DMS79 (cell line): ENCODE data around the gene SF3B3.
"Not testable (repeated sequence)": the region's sequence is repeated elsewhere in the genome, so short reads cannot be mapped to it uniquely, and the experiment has no call there.

Experiments used
- DNase-seq: peaks from one replicate; lab custom pipeline; 2025; lab: John Stamatoyannopoulos, UW

Gene SF3B3

DNA sequence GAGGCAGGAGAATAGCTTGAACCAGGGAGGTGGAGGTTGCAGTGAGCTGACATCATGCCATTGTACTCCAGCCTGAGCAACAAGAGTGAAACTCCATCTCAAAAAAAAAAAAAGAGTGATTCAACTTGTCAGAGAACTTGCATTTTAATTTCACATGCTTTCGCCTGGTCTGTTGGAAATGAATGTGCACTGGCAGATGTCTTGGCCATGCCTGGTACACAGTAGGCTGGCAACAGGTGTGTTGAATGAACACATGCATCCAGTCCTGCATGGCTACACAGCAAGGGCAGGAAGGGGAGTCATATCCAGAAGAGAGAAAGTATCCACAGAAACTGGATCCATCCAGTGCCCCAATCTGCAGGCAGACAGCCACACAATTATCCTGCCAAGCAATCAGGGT lies 11.8 kb upstream of the SF3B3 start:
- DNase-seq, result no peak

DNA sequence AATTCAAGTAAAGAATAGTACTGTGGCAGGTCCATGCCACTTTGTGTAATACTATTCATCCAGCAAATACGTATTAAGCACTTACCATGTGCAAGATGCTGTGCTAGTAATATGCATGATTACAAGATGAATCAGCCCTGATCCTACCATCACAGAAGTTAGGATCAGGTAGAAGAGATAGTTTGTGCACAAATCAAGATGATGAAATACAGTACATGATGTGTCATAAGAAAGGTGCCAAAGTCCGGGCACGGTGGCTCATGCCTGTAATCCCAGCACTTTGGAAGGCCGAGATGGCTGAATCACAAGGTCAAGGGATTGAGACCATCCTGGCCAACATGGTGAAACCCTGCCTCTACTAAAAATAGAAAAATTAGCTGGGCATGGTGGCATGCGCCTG lies 11.2 kb upstream of the SF3B3 start:
- DNase-seq, result no peak

DNA sequence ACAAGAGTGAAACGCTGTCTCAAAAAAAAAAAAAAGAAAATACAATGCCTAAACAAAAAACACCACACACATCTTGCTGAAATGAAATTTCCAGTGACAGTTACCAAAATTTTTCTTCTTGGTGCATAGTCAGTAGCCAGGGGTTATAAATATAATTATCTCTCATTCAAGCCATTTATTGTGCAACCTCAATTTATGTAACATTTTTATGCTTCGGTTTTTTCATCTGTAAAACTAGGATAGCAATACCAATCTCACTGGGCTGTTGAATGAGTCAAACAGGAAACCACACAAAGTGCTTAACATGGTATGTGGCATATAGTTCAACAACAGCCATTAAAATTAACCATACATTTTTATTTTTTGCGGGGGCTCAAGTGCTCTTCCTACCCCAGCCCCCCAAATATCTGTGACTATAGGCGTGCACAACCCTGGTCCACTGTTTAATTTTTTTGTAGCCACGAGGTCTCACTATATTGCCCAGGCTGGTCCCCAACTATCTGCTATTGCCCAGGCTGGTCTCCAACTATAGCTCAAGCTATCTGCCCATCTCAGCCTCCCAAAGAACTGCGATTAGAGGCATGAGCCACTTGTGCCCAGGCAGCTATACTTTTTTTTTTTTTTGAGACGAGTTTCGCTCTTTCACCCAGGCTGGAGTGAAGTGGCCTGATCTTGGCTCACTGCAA lies 2.9 kb upstream of the SF3B3 start:
- DNase-seq, result no peak

DNA sequence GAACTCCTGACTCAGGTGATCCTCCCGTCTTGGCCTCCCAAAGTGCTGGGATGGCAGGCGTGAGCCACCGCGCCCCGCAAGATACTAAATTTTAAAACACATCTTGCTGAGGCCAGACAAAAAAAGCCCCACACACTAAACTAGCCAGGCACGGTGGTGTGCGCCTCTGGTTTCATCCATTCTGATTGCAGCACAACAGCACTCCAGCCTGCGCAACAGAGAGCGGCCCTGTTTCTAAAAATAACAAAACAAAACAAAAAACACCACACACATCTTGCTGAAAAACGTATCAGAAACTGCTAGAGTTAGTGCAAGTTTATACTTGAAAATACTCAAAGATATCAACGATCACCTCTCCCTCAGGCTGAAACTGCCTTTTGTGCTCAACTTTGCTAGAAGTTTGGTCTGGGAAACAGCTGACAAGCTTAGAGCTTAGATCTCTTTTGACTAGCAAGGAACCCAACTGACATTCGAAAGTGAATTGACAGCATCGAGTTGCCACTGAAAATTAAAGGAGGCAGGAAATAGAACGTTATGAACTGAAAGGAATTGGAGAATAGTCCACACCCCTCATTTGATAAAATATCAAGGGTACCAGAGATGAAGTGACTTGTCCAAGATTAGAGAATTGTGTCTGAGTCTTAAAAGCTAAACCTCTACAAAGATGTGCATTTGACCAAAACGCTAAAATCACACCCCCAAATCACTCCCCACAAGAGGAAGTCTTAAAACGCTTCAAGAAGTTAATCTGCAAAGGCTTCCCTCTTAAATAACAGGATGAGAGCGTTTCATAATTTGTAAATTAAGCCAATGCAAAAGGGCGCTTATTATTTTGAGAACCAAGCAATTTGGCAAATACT lies 1.2 kb upstream of the SF3B3 start:
- no peak for DNase-seq

DNA sequence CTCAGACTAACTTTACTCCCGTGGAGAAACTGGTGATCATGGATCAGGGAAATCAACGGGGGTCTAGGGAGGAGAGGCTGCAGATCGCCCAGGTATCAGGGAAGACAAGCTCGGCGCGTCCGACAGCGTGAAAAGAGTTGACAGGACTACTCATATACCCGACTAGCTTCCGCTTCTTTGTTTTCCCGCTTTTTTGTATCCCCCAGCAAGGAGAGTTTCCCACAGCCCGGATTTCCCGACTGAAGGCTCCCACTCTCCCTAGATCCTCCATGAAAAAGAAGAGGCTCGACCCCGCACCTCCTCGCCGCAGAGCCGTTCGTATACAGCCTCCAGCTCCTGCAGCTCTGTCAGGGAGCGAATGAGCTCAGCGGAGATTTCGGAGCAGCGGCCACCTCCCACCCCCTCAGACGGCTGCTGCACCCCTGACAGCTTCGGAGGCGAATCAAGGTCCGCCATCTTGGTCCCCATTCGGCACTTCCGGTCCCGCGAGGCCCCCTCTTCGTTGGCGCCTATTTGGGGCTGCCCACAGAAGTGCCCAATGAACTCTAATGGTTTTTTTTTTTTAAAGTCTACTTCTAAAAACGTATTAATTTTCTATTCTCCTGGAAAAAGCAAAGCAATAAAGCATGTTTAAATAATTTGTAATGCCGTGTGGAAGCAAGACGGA lies 407 bp upstream of the SF3B3 start, which contains the start of gene COG4:
Gene COG4 (minus strand): TSS at position 479 of the 667 bp plus-strand sequence. CDS start 11 bp downstream, at position 468.
- DNase-seq, result peak; percentile 61

DNA sequence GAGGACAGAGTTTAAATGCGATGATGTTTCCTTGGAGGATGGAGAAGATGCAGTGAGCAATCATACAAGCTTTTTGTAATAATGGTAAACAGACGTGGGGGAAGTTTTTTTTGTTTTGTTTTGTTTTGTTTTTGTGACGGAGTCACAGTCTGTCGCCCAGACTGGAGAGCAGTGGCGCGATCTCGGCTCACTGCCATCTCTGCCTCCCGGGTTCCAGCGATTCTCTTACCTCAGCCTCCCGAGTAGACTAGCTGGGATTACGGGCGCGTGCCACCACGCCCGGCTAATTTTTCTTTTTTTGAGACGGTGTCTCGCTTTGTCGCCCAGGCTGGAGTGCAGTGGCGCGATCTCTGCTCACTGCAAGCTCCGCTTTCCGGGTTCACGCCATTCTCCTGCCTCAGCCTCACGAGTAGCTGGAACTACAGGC lies 796 bp downstream of the SF3B3 start:
- peak; percentile 8 for DNase-seq

DNA sequence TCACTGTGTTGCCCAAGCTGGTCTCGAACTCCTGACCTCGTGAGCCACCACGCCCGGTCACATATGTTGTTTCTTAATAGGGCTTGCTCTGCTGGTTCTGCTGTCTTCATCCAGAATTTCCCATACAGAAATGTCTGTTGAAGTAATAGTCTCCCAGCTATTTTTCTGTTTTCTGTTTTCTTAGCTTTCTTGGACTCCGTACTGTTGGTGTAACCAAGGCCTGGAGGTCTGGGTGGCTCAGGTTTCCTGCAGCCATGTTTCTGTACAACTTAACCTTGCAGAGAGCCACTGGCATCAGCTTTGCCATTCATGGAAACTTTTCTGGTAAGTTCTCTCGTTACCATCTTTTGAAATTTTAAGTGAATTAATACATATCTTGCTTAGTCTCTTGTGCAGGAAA lies 2.8 kb downstream of the SF3B3 start:
- no peak for DNase-seq

DNA sequence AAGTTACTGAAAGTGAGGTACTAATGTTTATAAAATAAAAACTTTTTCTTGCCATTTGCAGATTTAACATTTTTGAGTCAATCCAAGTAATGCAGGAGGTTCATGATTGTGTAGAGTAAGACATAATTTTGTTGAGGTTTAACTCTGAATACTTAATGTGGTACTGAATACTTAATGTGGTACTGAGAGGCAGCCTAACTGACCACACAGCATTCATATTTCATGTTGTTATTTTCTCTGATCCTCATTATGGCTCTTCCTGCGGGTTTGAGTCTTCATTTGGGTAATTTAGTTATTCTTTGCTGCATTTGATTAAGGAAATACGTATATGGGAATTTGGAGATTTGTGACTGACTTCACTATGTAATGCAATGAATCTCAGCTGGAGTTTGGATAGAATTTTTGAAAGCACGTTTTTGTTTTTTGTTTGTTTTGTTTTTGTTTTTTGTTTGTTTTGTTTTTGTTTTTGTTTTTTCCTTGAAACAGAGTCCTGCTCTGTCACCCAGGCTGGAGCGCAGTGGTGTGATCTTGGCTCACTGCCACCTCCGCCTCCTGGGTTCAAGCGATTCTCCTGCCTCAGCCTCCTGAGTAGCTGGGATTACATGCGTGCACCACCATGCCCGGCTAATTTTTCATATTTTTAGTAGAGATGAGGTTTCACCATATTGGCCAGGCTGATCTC lies 3.8 kb downstream of the SF3B3 start:
- DNase-seq, result no peak

DNA sequence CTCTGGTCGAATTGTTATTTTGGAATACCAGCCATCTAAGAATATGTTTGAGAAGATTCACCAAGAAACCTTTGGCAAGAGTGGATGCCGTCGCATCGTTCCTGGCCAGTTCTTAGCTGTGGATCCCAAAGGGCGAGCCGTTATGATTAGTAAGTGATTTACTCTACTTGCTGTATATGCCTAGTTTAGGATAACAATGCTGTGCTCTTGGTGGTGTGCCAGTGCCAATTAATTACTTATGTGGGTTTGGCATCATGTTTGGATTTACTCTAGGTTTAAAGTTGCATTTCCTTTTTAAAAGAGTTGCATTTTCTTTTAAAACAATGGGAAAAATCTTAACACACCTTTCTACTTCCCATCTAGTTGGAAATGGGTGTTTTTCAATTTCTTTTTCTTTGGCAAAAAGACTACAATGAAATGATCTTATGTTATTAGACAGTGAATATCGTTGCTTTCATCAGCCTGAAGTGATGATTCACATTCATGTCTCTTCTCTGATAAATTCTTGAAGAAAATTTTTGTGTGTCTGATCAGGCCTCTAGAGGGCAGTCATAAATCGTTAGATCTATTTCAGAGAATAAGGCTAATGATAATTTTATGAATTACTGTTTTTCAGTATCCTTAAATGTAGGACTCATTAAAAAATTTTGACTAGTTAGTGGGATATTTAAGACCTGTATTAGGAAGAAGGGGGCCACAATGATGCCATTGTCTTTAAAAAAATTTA lies 5.6 kb downstream of the SF3B3 start:
- DNase-seq, result no peak

DNA sequence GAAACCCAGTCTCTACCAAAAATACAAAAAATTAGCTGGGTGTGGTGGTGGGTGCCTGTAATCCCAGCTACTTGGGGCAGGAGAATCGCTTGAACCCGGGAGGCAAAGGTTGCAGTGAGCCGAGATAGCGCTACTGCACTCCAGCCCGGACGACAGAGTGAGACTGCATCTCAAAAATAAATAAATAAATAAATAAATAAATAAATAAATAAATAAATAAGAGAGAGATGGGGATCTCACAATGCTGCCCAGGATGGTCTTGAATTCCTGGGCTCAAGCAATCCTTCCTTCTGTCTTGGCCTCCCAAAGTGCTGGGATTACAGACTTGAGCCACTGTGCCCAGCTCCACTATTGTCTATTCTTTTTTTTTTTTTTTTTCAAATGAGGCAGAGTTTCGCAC lies 6.3 kb downstream of the SF3B3 start:
- DNase-seq, result not testable (repeated sequence)

DNA sequence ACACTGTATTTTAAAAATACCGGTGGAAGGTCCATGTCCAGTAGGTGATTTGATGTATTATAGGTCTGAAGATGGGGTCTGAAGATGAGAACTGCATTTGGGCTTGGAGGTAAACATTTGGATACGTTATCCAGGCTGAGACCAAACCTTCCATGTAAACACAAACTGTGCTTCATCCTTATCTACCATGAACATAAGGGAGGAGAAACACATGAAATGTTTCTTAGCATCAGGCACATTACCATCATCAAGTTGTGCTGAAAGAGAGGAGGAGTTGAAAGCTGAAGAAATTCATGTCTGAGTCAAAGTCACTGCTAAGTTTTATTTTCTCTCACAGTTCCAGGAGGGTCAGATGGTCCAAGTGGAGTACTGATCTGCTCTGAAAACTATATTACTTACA lies 11.4 kb downstream of the SF3B3 start:
- DNase-seq, result no peak

DNA sequence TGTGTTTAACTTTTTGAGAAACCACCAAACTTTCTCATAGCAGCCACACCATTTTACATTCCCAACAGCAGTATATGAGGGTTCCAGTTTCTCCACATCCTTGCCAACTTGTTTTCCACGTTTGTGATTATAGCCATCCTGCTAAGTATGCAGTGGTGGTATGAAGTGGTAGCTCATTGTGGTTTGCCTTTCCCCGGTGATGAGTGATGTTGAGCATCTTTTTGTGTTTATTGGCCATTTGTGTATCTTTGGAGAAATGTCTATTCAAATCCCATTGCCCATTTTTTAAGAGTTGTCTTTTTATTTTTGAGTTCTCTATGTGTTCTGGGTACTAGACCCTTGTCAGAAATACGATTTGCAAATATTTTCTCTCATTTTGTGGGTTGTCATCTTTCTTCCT lies 17.4 kb downstream of the SF3B3 start:
- no peak for DNase-seq

DNA sequence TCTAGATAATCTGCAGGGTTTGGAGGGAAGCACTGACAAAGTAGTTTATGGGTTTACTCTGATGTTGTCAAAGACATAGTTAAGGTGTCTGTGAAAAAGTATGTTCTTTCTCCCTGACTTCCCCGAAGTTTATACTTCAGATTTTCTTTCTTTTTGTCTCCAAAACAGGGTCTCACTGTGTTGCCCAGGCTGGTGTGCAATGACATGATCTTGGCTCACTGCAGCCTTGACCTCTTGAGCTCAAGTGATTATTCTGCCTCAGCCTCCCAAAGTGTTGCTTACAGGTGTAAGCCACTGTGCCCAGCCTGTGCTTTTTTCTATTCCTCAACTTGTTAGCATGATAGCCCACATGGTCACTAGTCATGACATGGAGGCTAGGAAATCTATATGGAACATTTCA lies 20.9 kb downstream of the SF3B3 start:
- no peak for DNase-seq

DNA sequence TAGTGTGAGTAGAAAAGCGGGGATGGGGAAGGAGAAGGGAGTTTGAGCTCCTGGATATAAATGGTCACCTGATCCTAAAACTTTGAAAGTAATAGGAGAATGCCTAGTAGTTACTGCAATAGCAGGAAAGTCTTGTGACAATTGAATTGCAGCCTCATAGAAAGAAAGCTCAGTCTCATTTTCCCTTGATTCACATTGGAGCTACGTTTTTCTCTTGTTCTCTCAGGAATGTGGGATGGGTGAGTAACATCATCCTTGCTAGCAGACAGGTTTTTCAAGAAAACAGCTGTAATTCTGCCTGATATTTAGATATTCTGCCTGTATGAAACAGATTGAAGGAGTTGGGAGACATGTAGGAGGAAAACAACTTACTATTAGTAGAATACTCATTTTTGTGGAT lies 25.3 kb downstream of the SF3B3 start:
- no peak for DNase-seq

DNA sequence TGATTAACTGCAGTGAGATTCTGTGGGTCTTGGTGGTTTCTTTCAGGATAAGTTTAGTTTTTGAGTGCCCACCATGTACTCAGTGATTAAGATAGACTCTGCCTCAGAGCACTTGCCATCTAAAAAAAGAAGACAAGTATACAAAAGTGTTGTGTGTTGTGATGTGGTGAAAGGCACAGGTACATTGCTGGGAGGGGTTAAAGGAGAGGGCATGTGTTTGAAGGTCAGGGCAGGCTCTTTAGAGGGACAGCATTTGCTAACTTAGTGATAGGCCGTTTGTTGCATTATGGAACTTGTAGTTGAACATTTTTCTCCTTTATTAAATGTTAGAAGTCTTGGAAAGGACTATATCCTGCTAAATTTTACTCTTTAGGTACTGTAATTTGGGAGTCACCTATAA lies 26.5 kb downstream of the SF3B3 start:
- no peak for DNase-seq

DNA sequence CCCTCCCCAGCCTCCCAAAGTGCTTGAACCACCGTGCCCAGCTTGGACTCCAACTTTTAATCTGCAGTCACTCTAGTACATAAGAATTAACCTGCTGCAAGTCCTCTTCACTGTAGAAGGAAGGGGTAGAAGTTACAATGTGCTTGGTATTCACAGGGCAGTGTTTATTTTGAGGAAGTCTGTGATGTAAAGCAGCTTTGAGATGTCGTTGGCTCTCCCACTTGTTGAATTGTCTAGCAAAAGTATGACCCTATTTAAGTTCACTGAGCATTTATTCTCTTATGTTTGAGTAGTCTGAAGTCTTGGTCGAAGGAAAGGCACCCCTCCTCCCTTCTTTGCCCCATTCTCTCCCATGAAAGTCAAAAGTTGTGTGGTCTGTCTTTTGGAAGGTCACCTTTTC lies 28.2 kb downstream of the SF3B3 start:
- DNase-seq, result no peak

DNA sequence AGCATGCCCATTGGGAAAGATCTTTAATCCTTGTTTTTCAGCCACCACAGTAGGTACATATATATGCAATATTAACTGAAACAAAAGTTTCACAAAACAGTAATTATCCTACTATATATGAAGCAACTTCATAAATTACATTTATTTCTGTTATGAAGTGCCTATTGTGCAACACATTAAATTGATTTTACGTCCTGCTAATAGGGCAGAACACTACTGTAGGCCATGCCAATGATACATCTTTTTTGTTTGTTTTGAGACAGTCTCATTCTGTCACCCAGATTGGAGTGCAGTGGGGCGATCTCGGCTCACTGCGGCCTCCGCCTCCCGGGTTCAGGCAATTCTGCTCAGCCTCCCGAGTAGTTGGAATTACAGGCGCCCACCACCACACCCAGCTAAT lies 29.1 kb downstream of the SF3B3 start:
- DNase-seq, result no peak

DNA sequence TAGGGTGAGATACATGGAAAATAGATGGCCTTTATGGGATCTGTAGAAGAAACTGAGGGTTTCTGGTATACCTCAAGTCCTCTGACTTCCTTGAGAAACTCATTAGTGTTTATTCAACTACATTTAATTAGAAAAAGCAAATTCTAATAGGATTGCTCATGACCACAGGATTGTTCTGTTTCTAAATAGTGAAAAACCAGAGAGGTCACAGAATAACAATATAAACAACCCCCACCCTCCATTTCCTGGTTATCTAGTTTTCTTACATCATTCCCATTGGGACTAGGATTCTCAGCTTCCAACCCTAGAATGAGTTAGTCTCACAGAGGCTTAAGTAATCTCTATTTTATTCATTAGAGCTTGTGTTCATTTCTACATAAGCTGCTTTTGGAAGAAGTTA lies 30.0 kb downstream of the SF3B3 start:
- DNase-seq, result no peak

DNA sequence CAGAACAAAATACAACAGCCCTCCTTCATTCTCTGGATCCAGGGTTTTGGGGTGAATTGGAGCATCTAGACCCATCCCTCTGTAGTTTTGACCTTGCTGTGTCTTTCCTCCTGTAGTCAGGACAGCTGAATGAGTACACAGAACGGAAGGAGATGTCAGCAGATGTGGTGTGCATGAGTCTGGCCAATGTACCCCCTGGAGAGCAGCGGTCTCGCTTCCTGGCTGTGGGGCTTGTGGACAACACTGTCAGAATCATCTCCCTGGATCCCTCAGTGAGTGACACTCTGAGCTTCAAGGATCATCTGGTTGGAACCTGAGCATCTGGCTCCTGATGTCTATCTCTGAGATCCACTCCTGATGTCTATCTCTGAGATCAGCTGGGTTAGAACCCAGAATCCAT lies 32.4 kb downstream of the SF3B3 start:
- DNase-seq, result no peak

DNA sequence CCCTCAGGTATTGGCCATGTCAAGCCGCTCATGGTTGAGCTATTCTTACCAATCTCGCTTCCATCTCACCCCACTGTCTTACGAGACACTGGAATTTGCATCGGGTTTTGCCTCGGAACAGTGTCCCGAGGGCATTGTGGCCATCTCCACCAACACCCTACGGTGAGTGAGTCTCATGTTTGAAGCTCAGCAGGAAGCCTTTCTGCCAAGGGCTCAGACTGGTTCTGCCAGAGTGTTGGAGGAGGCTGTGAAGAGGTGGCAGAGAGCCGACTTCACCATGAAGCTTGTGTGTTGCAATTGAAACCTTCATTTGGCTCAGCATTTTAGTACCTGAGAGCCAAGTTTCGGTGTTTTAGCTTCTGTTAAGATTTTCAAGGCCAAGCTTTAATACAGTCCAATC lies 38.0 kb downstream of the SF3B3 start:
- no peak for DNase-seq

DNA sequence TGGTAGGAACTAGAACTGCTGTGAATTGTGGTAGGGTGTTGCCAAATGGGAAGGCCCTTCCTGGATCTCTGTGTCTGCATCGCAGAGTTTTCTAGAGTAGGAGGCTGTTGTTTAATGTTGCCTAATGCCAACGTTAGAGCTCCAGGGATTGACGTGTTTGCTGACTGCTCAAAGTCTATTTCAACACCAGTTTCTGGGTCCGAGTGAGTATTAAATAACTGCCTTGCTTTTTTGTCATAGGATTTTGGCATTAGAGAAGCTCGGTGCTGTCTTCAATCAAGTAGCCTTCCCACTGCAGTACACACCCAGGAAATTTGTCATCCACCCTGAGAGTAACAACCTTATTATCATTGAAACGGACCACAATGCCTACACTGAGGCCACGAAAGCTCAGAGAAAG lies 40.0 kb downstream of the SF3B3 start:
- DNase-seq, result no peak

DNA sequence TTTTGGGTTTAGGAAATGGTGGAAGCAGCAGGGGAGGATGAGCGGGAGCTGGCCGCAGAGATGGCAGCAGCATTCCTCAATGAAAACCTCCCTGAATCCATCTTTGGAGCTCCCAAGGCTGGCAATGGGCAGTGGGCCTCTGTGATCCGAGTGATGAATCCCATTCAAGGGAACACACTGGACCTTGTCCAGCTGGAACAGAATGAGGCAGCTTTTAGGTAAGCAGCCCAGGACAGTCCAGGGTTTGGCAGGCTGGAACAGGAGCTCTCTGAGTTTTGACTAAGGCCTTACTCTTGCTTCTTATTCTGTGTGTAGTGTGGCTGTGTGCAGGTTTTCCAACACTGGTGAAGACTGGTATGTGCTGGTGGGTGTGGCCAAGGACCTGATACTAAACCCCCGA lies 41.4 kb downstream of the SF3B3 start:
- DNase-seq, result no peak
